Naive B cell (primary cell): Measurements from ENCODE around the gene ADD1. TPM values are rescaled to one million over a fixed set of nuclear protein-coding genes. Genes with fewer than 3 reads are reported as not detected.

Experiments
- ATAC-seq, 2 donors: fragments of 150-1000 bp; cut with Tn5 transposase; 2 replicates each; pipeline ENCODE4 v1.10.0; 2021; ENCODE audit warnings: low read depth in 2 of 2, mild to moderate bottlenecking in 2 of 2, moderate library complexity in 2 of 2
- DNase-seq: peaks from one replicate; pipeline ENCODE4 v3.0.0; 2022
- H3K27ac Mint-ChIP-seq, 6 donors: one replicate each; pipeline ENCODE4 v1.8.0; 2020 to 2022; ENCODE audit warnings: mild to moderate bottlenecking in 6 of 6, mixed read lengths in 6 of 6, moderate library complexity in 5 of 6, inconsistent platforms in 2 of 6
- H3K27me3 Mint-ChIP-seq, 3 donors: one replicate each; pipeline ENCODE4 v1.8.0; 2021 to 2022; ENCODE audit warnings: mixed read lengths in 3 of 3, mild to moderate bottlenecking in 1 of 3
- H3K36me3 Mint-ChIP-seq, 2 donors: one replicate each; pipeline ENCODE4 v1.8.0; 2020 to 2022; ENCODE audit warnings: mixed read lengths in 2 of 2, inconsistent platforms in 1 of 2, mild to moderate bottlenecking in 1 of 2
- H3K4me1 Mint-ChIP-seq, 3 donors: one replicate each; pipeline ENCODE4 v1.8.0; 2020 to 2022; ENCODE audit warnings: mixed read lengths in 3 of 3, inconsistent platforms in 1 of 3, mild to moderate bottlenecking in 1 of 3, moderate library complexity in 1 of 3
- H3K4me3 Mint-ChIP-seq, 8 donors: one replicate each; pipeline ENCODE4 v1.8.0; 2020 to 2022; ENCODE audit warnings: mild to moderate bottlenecking in 8 of 8, mixed read lengths in 8 of 8, moderate library complexity in 8 of 8, inconsistent platforms in 2 of 8
- H3K9me3 Mint-ChIP-seq, 7 donors: one replicate each; pipeline ENCODE4 v1.8.0; 2020 to 2022; ENCODE audit warnings: mixed read lengths in 7 of 7, mild to moderate bottlenecking in 5 of 7, inconsistent platforms in 2 of 7, moderate library complexity in 1 of 7
- polyA plus RNA-seq, 6 donors: library from polyadenylated mRNA; unstranded; fragments of 300-500 nt; fragmentation: Illumina TruSeq; gene quantifications; one replicate each; pipeline ENCODE4 v1.2.3, GENCODE V29; 2021; ENCODE audit warnings: low read depth in 6 of 6

Gene ADD1
- polyA plus RNA-seq, 6 donors from 2014 or later, result 325 to 440 (median 349) TPM

DNA sequence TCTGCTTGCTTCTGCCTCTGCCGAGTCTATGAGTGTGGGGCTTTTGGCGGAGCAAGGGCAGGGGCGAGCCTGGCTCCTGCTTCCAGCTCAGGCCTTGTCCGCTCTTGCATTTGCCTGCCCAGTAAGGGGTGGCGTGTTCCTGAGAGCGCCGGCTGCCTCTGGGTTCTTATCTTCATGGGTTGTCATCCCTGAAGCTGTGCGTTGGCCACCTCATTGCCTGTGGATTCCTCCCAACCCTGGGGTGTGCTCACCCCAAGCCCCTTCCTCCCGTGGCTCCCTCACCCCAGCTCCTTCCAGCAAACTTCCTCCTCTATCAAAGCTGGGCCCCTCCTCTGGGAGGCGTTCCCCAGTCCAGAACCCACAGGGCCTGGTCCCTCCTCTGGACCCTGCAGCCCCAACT lies 33.3 kb upstream of the ADD1 start:
- Mint-ChIP-seq H3K27ac (peak overlapping the region; percentile 49 to 88 (median 80)), H3K4me1 (peaks cover 78 to 87% (median 86%) of the 10 kb centered on the region in 3 donors), H3K9me3 (no peaks in the 10 kb centered on the region)

GRCh38 chr4:2811830-2812611 lies 31.6 kb upstream of the ADD1 start:
- Mint-ChIP-seq H3K36me3 (peaks cover 8% of the 10 kb centered on the region in 2 donors), H3K27ac (peak overlapping the region; percentile 92 to 99 (median 96)), H3K4me1 (peaks cover 77 to 87% (median 86%) of the 10 kb centered on the region in 3 donors), H3K9me3 (no peaks in the 10 kb centered on the region), H3K4me3 (peak overlapping the region; percentile 81 to 99 (median 96)), H3K27me3 (no peaks in the 10 kb centered on the region)
- peak; percentile 82 to 89 for ATAC-seq
- DNase-seq, result peak; percentile 86

More for the DNA sequence above, 33.3 kb upstream of the ADD1 start:
- Mint-ChIP-seq H3K4me3 (peak overlapping the region in 7 of 8 donors; percentile 51 to 97 (median 69)), H3K27me3 (no peaks in the 10 kb centered on the region), H3K36me3 (peaks cover 0 to 5% of the 10 kb centered on the region in 2 donors)
- no peak for ATAC-seq
- no peak for DNase-seq

GRCh38 chr4:2812612-2813354 lies 30.9 kb upstream of the ADD1 start:
- Mint-ChIP-seq H3K4me3 (peak overlapping the region; percentile 81 to 99 (median 96)), H3K27me3 (no peaks in the 10 kb centered on the region), H3K27ac (peak overlapping the region; percentile 12 to 99 (median 96)), H3K36me3 (peaks cover 8 to 12% of the 10 kb centered on the region in 2 donors), H3K9me3 (no peaks in the 10 kb centered on the region), H3K4me1 (peaks cover 77 to 85% (median 84%) of the 10 kb centered on the region in 3 donors)
- DNase-seq, result no peak
- ATAC-seq, result no peak

DNA sequence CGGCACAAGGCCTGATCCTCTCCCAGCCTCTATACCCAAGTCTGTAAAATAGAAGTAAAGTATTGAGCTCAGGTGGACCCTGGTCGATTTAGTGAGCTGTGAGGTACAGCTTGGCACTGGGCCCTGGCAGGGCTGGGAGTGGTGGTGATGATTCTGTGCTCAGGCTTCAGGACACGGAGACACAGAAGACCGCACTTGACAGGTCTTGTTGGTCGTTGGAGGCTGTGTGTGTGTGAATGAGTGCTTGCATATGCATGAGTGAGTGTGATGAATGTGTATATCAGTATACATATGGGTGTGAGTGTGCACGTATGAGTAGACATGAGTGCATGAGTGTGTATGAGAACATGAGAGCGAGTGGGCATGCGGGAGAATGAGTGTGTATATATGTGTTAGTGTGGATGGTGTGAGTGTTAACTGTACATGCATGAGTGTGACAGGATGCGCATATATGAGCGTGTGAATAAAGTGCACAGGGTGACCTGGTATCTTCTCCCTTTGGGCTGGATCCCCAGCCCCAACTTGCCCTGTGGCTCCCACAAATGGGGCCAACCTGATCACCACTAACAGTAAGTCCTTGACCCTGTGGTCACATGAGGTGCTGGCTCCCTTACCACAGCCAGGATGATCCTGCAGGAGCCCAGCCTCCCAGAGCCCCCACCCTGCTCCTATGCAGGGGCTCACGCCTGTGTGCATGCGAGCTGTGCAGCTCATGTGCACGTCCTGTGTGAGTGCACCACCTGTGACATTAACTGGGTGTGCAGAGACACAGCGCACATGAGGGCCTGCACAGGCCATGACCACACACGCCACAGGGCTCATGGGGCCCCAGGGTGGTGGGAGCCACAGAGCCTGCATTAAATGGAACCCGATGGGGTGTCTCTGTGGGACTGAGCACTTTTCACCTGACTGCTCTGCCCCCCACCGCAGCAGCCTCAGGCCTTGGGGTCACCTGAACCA lies 29.9 kb upstream of the ADD1 start:
- ATAC-seq (peak in 1 of 2 donors; percentile 11), DNase-seq (no peak)
- H3K27ac Mint-ChIP-seq, result peak overlapping the region; percentile 12 to 97 (median 80)
- peaks cover 72 to 79% (median 77%) of the 10 kb centered on the region in 3 donors for H3K4me1 Mint-ChIP-seq
- H3K4me3 Mint-ChIP-seq, result peak overlapping the region; percentile 81 to 99 (median 96)
- H3K27me3 Mint-ChIP-seq, result no peaks in the 10 kb centered on the region
- no peaks in the 10 kb centered on the region for H3K9me3 Mint-ChIP-seq
- peaks cover 8 to 12% of the 10 kb centered on the region in 2 donors for H3K36me3 Mint-ChIP-seq

- peaks cover 8 to 12% of the 10 kb centered on the region in 2 donors for H3K36me3 Mint-ChIP-seq
- ATAC-seq, result no peak
- no peak for DNase-seq
- H3K27ac Mint-ChIP-seq, result peak overlapping the region in 4 of 6 donors; percentile 39 to 88 (median 64)
- peaks cover 71 to 81% (median 81%) of the 10 kb centered on the region in 3 donors for H3K4me1 Mint-ChIP-seq
- H3K9me3 Mint-ChIP-seq, result no peaks in the 10 kb centered on the region
- no peaks in the 10 kb centered on the region for H3K27me3 Mint-ChIP-seq
- peak overlapping the region; percentile 81 to 99 (median 96) for H3K4me3 Mint-ChIP-seq
Measured at GRCh38 chr4:2814627-2815270, 28.9 kb upstream of the ADD1 start.

DNA sequence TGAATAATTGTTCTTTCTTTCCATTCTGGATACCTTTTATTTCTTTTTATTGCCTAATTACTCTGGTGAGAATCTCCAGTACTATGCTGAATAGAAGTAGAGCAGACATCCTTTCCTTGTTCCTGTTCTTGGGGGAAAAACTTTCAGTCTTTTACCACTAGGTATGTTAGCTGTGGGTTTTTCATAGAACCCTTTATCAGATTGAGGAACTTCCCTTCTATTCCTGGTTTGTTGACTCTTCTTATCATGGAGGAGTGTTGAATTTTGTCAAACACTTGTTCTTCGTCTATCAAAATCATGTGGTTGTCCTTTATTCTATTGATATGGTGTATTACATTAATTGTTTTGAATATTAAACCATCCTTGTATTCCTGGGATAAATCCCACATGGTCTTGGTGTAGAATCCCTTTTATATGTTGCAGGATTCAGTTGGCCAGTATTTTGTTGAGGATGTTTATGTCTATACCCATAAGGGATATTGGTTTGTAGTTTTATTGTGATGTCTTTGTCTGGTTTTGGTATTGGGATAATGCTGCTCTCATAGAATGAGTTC lies 27.2 kb upstream of the ADD1 start:
- peaks cover 8 to 12% of the 10 kb centered on the region in 2 donors for H3K36me3 Mint-ChIP-seq

GRCh38 chr4:2817137-2817536 lies 26.5 kb upstream of the ADD1 start:
- Mint-ChIP-seq H3K9me3 (no peaks in the 10 kb centered on the region), H3K36me3 (peaks cover 8 to 12% of the 10 kb centered on the region in 2 donors), H3K27me3 (no peaks in the 10 kb centered on the region), H3K4me3 (peak overlapping the region; percentile 81 to 99 (median 92)), H3K27ac (peak overlapping the region; percentile 60 to 93 (median 87)), H3K4me1 (peaks cover 55 to 64% (median 64%) of the 10 kb centered on the region in 3 donors)
- ATAC-seq (no peak), DNase-seq (no peak)

More for the DNA sequence above, 27.2 kb upstream of the ADD1 start:
- Mint-ChIP-seq H3K9me3 (no peaks in the 10 kb centered on the region), H3K4me1 (peaks cover 62 to 71% (median 70%) of the 10 kb centered on the region in 3 donors), H3K27me3 (no peaks in the 10 kb centered on the region), H3K4me3 (peak overlapping the region; percentile 81 to 99 (median 92)), H3K27ac (peak overlapping the region in 5 of 6 donors; percentile 39 to 93 (median 86))
- no peak for ATAC-seq
- no peak for DNase-seq

GRCh38 chr4:2817701-2818350 lies 25.8 kb upstream of the ADD1 start:
- Mint-ChIP-seq H3K36me3 (peaks cover 8 to 12% of the 10 kb centered on the region in 2 donors), H3K4me1 (peaks cover 49 to 66% (median 62%) of the 10 kb centered on the region in 3 donors), H3K4me3 (peak overlapping the region; percentile 81 to 99 (median 92)), H3K27ac (peak overlapping the region in 1 of 6 donors; percentile 86), H3K27me3 (no peaks in the 10 kb centered on the region), H3K9me3 (no peaks in the 10 kb centered on the region)
- ATAC-seq, result peak; percentile 23 to 37
- DNase-seq, result no peak

DNA sequence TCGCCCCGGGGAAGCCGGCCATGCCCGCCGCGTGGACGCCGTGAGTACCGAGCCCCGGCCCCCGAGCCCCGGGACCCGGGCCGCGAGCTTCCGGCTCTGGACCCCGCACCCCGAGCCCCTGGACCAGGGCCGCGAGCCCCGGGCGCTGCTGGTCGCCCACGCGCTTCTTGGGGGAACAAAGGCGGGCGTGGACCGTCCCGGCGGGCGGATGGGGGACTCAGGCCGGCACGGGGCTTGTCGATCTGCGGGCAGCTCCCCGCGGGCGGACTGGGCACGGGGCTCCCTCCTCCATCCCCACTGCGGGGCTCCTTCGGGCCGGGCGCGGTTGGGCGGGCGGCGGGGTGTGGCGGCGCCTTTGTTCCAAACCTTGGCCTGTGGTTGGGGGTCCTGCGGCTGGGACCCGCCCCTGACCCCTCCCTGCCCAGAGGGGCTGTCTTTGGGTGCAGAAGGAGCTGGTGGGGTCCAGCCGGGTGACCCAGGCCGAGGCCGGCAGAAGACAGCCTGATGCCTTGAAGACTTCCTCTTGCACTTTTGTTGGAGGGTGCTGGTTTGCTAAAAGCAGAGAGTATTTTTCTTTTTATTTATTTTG lies 25.2 kb upstream of the ADD1 start:
- Mint-ChIP-seq H3K4me1 (peaks cover 44 to 64% (median 56%) of the 10 kb centered on the region in 3 donors), H3K27me3 (no peaks in the 10 kb centered on the region), H3K4me3 (peak overlapping the region; percentile 59 to 80 (median 74)), H3K36me3 (peaks cover 7 to 12% of the 10 kb centered on the region in 2 donors), H3K9me3 (no peaks in the 10 kb centered on the region), H3K27ac (peak overlapping the region in 1 of 6 donors; percentile 60)
- ATAC-seq, result peak; percentile 18 to 29
- no peak for DNase-seq

DNA sequence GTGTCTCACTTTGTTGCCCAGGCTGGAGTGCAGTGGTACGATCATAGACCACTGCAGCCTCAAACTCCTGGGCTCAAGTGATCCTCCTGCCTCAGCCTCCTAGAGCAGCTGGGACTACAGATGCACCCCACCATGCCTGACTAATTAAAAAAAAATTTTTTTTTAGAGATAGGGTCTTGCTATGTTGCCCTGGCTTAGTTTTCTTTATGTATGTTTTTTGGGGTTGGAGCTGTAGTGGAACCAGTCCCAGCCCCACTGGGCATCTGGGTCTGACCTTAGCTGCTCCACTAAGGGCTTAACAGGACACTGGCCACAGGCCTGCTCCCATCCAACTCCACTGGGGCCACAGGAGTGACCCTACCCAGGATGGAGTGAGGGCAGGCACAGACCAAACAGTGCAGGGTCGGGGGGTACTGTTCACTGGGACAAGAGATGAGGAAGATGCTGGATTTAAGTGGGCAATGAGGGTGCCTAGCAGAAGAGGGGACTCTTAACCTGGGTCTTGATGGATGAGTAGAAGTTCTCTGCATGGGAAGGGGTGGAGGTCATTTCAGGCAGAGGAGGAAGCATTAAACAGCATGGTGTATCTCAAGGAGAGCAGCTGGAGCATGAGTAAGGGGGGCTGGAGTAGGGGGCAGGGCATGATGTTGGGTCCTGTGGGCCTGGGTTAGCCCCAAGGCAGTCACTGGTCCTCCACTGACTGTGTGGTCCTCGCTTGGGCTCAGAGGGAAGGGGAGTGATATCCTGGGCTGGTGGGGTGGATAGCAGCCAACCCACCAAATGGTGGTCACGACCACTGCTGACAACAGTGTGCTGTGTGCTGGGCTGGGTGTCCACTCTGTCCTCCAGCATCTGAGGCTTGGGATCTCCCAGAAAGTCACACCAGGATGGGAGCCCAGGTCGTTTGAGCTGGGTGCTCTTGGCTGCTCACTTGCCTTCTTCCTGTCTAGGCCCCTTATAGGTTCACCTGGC lies 24.1 kb upstream of the ADD1 start:
- peaks cover 4 to 12% of the 10 kb centered on the region in 2 donors for H3K36me3 Mint-ChIP-seq

More for the DNA sequence above, 24.1 kb upstream of the ADD1 start:
- Mint-ChIP-seq H3K27ac (peak overlapping the region in 4 of 6 donors; percentile 21 to 96 (median 73)), H3K27me3 (no peaks in the 10 kb centered on the region), H3K9me3 (no peaks in the 10 kb centered on the region), H3K4me3 (peak overlapping the region; percentile 59 to 86 (median 70)), H3K4me1 (peaks cover 33 to 57% (median 45%) of the 10 kb centered on the region in 3 donors)
- ATAC-seq, result no peak
- DNase-seq, result no peak
